NB4 (cell line): ENCODE results near the gene KRT3.
"Not testable (repeated sequence)": the region's sequence is repeated elsewhere in the genome, so short reads cannot be mapped to it uniquely, and the experiment has no call there.

Experiments used
- DNase-seq: peaks from one replicate; pipeline ENCODE4 v3.0.0; 2010; ENCODE audit warnings: low read depth
- H3K4me3 ChIP-seq: one replicate; pipeline ENCODE4 v1.5.1; 2011; ENCODE audit warnings: mild to moderate bottlenecking, low read depth, low read length, moderate library complexity
- MYC ChIP-seq: IDR thresholded peaks from 2 replicates; pipeline ENCODE4 v1.6.1; 2011; ENCODE audit warnings: low read depth, low read length
- POLR2A ChIP-seq: IDR thresholded peaks from 2 replicates; pipeline ENCODE4 v1.6.1; 2011; ENCODE audit warnings: mild to moderate bottlenecking; ENCODE audit not compliant: insufficient read length; ENCODE audit errors: extremely low read depth
- TF ChIP-seq, protein P1 (sequence below): IDR thresholded peaks from 2 replicates; pipeline ENCODE4 v1.6.1; 2011; ENCODE audit warnings: low read depth, low read length
- TF ChIP-seq, protein P2 (sequence below): IDR thresholded peaks from one replicate; pipeline ENCODE4 v1.5.1; 2012; ENCODE audit warnings: low read depth, low read length

KRT3 gene

DNA sequence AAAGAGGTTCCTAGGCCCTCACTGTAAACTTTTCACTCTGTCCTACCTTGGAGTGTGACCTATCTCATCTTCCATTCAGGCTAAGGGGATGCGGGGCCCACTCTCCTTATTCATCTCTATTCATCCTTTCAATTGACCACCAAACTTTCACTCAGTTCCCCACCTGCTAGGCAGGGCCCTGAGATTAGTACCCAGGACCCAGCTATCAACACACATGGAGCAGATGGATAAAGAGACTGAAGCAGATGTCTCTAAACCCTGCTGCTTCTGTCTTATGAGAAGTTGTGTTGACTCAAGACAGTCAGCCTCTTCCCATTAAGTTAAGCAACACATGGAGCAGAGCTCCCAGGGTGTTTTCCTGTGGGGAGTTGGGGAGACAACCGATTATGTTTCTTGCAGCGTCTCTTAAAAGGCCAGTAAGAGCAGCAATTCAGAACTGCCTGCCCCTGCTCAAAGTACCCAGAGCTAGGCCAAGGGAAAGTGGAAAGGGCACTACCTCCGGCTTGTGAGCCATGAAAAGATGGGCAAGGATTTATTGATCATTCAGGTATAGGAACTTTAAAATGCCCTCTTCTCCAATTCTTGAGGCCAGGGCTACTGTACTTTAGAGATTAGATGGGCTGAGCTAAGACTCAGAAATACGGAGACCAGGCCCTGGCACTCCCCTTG lies 29.4 kb downstream of the KRT3 start:
- no peak for TF ChIP-seq MYC
- TF ChIP-seq POLR2A: no peak
- TF ChIP-seq, protein P1, sequence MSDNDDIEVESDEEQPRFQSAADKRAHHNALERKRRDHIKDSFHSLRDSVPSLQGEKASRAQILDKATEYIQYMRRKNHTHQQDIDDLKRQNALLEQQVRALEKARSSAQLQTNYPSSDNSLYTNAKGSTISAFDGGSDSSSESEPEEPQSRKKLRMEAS: no peak
- TF ChIP-seq, protein P2, sequence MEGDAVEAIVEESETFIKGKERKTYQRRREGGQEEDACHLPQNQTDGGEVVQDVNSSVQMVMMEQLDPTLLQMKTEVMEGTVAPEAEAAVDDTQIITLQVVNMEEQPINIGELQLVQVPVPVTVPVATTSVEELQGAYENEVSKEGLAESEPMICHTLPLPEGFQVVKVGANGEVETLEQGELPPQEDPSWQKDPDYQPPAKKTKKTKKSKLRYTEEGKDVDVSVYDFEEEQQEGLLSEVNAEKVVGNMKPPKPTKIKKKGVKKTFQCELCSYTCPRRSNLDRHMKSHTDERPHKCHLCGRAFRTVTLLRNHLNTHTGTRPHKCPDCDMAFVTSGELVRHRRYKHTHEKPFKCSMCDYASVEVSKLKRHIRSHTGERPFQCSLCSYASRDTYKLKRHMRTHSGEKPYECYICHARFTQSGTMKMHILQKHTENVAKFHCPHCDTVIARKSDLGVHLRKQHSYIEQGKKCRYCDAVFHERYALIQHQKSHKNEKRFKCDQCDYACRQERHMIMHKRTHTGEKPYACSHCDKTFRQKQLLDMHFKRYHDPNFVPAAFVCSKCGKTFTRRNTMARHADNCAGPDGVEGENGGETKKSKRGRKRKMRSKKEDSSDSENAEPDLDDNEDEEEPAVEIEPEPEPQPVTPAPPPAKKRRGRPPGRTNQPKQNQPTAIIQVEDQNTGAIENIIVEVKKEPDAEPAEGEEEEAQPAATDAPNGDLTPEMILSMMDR: no peak
- no peak for DNase-seq
- no peak overlapping the region for H3K4me3 ChIP-seq

DNA sequence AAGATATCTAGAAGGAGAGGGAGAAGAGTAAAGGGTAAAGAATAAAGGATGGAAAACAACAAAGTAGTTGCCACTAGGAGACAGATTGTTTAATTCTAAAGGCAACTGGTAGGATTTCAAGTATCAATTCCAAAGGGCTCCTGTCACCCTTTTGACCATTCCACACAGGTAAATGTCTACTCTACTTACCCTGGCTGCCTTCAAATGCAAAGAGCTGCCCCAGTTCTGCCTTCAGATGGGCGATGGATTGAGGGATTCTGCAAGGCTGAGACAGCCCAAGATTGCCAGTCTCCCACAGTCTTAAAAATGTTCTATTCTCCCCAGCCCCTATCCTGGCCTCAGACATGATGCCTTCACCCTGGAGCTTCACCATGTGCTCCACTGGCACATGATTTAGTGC lies 30.2 kb downstream of the KRT3 start:
- TF ChIP-seq MYC (no peak), POLR2A (no peak)
- TF ChIP-seq, protein P1: no peak
- TF ChIP-seq, protein P2: no peak
- no peak for DNase-seq
- H3K4me3 ChIP-seq: no peak overlapping the region

DNA sequence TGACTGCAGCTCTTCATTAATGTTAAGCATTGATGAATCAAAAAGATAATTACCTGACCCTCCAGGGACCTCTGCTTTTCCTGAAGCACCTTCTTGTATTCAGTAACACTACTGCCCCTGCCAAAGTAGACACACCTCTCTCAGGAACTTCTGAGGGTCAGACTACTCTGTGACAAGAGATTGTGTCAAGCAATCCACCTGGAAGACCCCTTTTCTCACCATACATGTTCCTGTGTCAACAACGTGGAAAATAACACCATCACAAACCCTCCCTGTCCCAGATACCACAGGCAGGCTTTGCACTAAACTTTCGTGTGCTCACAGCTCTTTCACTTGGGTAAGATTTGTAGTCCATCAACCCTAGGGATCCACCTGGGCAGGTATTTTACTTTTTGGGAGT lies 31.9 kb downstream of the KRT3 start:
- TF ChIP-seq MYC (no peak), POLR2A (no peak)
- TF ChIP-seq, protein P1: no peak
- TF ChIP-seq, protein P2: no peak
- no peak for DNase-seq
- no peak overlapping the region for H3K4me3 ChIP-seq

DNA sequence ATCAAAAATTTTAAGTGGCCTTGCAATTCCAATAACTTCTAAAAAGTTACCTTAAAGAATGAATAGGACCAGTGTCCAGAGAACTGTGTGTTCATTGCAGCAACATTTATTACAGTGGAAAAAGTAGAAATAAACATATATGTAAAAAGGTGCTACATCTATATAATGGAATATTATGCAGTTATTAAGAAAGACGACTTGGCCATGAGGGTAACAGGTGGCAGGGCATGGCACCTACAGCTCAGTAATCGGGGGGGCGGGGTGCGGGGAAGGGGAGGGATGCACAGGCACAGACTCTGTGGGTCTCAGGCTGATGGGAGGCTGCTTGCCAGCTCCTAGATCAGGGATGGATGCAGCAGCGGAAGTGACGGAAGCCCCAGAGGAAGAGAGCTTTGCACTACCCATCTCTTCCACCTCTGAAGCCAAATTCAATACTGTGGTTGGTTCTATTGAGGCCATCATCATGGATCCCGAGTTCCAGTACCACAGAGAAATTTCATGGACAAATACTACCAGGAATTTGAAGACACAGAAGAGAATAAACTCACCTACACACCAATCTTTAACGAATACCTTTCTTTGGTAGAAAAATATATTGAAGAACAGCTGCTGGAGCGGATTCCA lies 32.8 kb downstream of the KRT3 start:
- DNase-seq: no peak
- H3K4me3 ChIP-seq: no peak overlapping the region
- TF ChIP-seq, protein P1: no peak
- TF ChIP-seq, protein P2: no peak
- TF ChIP-seq MYC (no peak), POLR2A (no peak)

DNA sequence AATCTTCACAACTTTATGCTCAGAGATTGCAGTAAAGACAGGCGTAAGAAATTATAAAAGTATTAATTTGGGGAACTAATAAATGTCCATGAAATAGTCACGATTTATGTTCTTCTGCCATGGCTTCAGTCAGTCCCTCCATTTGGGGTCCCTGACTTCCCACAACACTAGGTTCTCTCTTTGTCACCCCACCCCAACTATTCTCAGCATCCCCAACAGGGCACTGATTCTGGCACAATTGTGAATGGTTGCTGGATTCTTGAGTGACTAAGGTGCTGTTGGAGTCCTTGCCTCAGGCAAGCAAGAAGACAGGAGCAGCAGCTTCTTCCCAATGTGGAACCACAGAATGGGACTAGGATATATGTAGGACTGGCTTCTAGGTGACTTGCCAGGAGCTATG lies 34.1 kb downstream of the KRT3 start:
- no peak overlapping the region for H3K4me3 ChIP-seq
- TF ChIP-seq, protein P1: no peak
- TF ChIP-seq, protein P2: no peak
- TF ChIP-seq MYC (no peak), POLR2A (no peak)
- DNase-seq: no peak

DNA sequence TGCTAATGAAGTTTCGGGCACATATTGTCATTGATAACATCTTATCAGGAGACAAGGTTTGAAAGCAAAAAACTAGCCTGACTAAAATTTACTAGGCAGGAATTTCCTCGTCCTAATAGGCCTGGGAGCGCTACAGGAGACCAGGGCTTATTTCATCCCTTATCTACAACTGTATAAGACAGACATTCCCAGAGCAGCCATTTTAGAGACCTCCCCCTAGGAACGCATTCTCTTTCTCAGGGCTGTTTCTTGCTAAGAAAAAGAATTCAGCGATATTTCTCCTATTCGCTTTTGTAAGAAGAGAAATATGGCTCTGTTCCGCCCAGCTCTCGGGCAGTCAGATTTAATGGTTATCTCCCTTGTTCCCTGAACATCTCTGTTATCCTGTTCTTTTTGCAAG lies 34.7 kb downstream of the KRT3 start:
- H3K4me3 ChIP-seq, DNase-seq: not testable (repeated sequence)
